HG03196 (cell line): Measurements from ENCODE around the gene KIF18B.

Experiments used
- ATAC-seq: cut with Tn5 transposase; IDR thresholded peaks from one replicate; pipeline ENCODE4 v1.9.1; 2021; ENCODE audit not compliant: unreplicated experiment

The KIF18B gene

DNA sequence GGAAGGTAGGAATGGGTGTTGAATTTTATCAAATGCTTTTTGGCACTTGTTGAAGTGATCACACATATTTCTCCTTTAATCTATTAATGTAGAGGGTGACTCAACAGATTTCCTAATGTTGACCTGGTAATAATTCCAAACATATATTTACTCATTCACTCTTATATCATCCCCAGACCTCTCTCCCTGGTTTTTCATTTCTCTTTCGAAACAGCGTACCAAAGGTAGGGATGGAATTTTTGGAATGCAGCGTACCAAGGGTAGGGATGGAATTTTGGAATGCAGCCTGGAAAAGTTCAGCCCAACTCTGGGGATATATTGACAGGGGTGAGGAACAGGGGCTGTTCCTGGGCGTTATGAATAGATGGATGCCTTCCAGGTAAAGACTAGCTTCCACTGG, 7.3 kb downstream of the KIF18B start:
- ATAC-seq: no peak

GRCh38 chr17:44935116-44935515, 12.5 kb downstream of the KIF18B start:
- ATAC-seq: no peak

DNA sequence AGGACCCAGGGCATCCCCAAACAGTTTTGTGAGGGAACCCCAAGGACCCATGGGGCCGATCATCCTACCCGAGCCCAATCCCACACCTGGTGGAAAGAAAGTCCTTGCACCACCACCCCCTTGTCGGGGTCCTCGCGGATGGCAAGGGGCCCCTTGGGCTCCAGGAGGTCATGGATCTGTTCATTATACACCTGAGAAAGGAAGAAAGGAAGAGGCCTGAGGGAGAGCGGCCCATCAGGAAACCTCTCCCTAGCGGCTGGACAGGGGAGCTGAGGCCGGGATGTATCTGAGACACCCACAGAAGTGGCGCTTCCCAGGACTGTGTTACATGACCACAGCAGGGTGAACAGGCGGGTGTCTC, 12.8 kb downstream of the KIF18B start:
- ATAC-seq: no peak

- no peak for ATAC-seq
Observed at GRCh38 chr17:44933824-44934744, 13.5 kb downstream of the KIF18B start.

- ATAC-seq: no peak
Observed at GRCh38 chr17:44932787-44933097, 14.8 kb downstream of the KIF18B start.

- no peak for ATAC-seq
Observed at GRCh38 chr17:44932096-44932786, 15.3 kb downstream of the KIF18B start.

GRCh38 chr17:44931376-44931775, 16.2 kb downstream of the KIF18B start:
- ATAC-seq: no peak

DNA sequence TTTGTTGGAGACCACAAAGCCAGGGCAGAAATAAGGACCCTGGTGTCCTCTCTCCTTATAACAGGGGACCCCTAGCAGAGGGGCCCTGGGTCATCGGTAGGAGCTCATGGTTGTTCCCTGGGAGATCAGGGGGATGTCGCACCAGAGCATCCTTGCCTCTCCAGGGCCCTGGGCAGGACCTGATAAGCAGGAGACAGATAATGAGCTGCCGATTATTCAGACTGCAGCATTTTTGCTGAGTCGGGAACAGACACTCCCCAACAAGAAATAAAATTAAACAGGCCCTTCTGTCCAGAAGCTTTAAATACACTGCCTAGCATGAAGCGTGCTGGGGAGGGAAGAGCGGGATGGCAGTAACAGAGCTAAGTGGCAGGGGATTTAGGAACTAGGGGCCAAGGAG, 16.9 kb downstream of the KIF18B start:
- ATAC-seq: no peak

DNA sequence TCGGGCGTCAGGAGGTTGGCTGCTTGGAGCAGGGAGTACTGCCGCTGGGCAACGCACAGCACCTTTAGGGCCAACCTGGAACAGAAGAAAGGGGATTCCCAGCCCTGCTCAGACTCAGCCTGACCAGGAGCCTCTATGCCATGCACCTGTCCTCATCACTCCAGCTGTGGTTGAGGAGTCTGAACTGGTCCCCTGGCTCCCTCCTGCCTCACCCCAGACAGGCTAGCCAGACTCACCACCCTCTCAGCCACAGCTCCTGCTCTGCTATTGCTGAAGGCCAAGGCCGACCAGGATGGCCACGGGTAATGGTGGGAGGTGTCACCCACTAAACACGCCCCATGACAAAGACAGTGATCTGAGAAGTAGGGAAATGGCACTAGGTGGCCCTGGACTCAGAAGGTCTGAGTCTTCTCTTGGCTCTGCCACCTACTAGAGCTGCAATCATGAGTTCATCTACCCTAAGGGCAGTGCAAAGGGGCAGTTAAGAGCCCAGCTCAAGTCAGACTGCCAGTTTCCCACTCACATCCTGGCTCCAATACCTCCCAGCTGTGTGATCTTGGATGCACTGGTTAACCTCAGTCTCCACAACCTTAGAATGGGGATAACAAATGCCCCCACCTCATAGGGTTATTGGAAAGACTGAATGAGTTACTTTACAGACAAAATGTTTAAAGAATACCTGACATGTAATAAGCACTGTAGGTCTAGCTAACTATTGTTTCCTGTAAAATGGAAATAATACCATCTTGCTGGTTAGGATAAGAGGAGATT, 18.4 kb downstream of the KIF18B start:
- no peak for ATAC-seq

GRCh38 chr17:44928136-44928535, 19.4 kb downstream of the KIF18B start:
- no peak for ATAC-seq

DNA sequence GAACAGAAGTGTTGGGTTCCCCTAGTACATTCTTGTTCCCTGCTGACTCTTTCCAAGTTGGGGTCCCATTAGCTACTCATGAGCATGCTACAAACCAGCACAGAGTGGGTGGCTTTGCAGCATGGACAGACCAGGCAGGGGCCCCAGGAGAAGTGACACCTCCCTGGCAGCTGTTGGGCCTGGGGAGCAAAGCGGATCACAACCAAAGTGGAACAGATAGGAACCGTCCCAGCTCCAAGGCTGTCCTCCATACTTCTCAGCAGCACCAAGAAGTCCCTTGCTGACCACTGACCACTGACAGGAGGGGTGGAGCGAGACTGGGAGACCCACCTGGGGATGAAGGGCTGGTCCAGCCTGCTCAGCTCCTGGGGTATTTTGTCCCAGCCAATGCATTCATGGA, 19.9 kb downstream of the KIF18B start:
- ATAC-seq: no peak

GRCh38 chr17:44926821-44927525, 20.6 kb downstream of the KIF18B start:
- no peak for ATAC-seq

- ATAC-seq: no peak
Observed at GRCh38 chr17:44925731-44926697, 21.6 kb downstream of the KIF18B start.

DNA sequence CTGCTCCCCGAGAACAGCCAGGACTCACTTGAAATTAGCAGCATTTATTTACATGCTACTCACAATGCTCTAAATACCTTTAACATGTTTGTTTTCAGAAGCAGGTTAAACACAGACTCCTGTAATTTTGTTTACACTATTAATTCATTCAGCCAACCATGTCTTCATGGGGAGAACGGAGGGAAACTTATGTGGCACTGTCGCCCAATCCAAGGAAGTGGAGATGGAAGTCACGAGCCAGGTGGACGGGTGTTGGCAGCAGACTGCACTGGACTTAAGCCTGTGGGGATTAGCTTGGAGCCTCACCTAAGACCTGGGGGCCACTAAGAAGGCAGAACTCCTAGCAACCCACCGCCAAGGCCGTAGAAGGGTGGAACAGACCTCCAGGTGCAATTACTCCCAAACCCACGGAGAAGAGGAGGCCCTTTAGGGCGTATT, 23.4 kb downstream of the KIF18B start:
- no peak for ATAC-seq

GRCh38 chr17:44922746-44923470, 24.7 kb downstream of the KIF18B start:
- no peak for ATAC-seq

GRCh38 chr17:44922136-44922535, 25.4 kb downstream of the KIF18B start:
- no peak for ATAC-seq

- no peak for ATAC-seq
Observed at GRCh38 chr17:44921122-44921882, 26.3 kb downstream of the KIF18B start.

- ATAC-seq: no peak
Observed at GRCh38 chr17:44920565-44920940, 27.0 kb downstream of the KIF18B start.
